Measurements from ENCODE around the gene F12. TPM values are rescaled to one million over a fixed set of nuclear protein-coding genes. Genes with fewer than 3 reads are reported as not detected.

Gene F12
- total and polyA plus RNA-seq, 2 of the 8 experiments (the other 6 are each of a cell fraction or from before 2014, with no cell fraction given), result 6.5 to 7.8 TPM

DNA sequence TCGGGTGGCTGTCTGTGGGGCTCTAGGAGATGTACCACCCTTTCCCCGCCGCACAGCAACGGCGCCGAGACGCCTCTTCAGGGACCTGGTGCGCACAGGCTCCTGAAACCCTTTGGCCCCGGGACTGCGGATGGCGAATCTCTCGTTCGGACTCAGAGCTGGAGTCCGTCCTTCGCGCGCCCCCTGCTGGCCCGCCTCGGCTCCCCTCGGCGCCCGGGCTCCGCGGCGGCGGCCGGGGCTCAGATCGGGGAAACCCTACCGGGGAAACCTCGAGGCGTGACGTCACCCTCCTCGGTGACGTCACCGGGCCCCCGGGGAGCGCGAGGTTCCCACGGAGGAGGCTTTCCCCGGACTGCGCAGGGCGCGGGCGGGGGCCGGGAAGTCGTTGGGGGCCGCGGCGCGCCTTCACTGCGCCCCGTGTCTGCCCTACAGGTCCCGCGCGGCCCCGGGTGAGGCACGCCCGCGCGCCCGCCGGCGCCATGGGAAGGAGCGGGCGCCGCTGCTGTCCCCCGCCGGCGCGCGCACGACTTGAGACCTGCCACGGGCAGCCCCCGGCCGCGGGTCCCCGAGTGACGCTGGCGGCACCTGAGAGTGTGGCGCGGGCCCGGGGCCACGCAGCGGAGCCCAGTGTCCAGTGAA is 45.2 kb upstream of the F12 start:
- Histone ChIP-seq H2AK5ac (ENCODE audit: low read depth, low read length) (no peak overlapping the region), H4K8ac (ENCODE audit: extremely low read depth, insufficient read depth, low read length) (peak overlapping the region; percentile 90), H2BK20ac (ENCODE audit: low read length) (no peak overlapping the region), H3K79me1 (ENCODE audit: low read depth, low read length) (no peaks in the 10 kb centered on the region; the same call in 1 of the 2 replicates), H2BK12ac (ENCODE audit: low read depth, low read length) (no peak overlapping the region), H4K5ac (ENCODE audit: insufficient read length, low read depth, low read length) (no peak overlapping the region), H3K4ac (replicated peaks; ENCODE audit: insufficient read length, low read depth, low read length) (no peak overlapping the region), H3K27ac (ENCODE audit: low read depth, low read length) (peak overlapping the region; percentile 86; the same call in 1 of the 2 replicates), H4K91ac (replicated peaks; ENCODE audit: insufficient read length, low read length) (peak overlapping the region; percentile 82), H3K4me2 (ENCODE audit: insufficient read depth in 1 of 2, low read depth in 2 of 2, low read length in 2 of 2) (peak overlapping the region; percentile 81 to 93), H2BK120ac (replicated peaks; ENCODE audit: low read depth, low read length) (no peak overlapping the region), H3K23ac (ENCODE audit: insufficient read length) (no peak overlapping the region), H3K9ac (replicated peaks in 1 of 4; ENCODE audit: extremely low read depth in 1 of 4, low read depth in 3 of 4, low read length in 3 of 4) (peak overlapping the region; percentile 39 to 96 (median 90); a peak in 6 of 7 replicates), H2BK15ac (ENCODE audit: low read length) (no peak overlapping the region), H3K56ac (replicated peaks; ENCODE audit: insufficient read length, low read depth, low read length) (no peak overlapping the region), H3K79me2 (ENCODE audit: control insufficient read depth in 1 of 2, insufficient read depth in 2 of 2, low read length in 2 of 2) (no peaks in the 10 kb centered on the region), H3K36me3 (ENCODE audit: control insufficient read depth in 2 of 4, insufficient read depth in 4 of 4, low read length in 3 of 4) (peaks cover 11 to 26% (median 23%) of the 10 kb centered on the region in 4 experiments; a peak in 7 of 8 replicates), H2AFZ (ENCODE audit: low read length) (no peak overlapping the region), H4K20me1 (replicated peaks in 1 of 2; ENCODE audit: control insufficient read depth in 1 of 2, insufficient read depth in 2 of 2, low read length in 2 of 2) (peaks cover 22 to 23% of the 10 kb centered on the region in 2 experiments), H3K27me3 (replicated peaks in 1 of 4; ENCODE audit: control insufficient read depth in 3 of 4, extremely low read depth in 1 of 4, insufficient read depth in 3 of 4, low read length in 3 of 4) (peaks cover 0 to 10% (median 8%) of the 10 kb centered on the region in 4 experiments; a peak in 2 of 7 replicates), H3K9me3 (ENCODE audit: insufficient read depth in 2 of 2, low read depth in 1 of 2, low read length in 1 of 2) (no peaks in the 10 kb centered on the region), H3K4me1 (replicated peaks in 1 of 4; ENCODE audit: control insufficient read depth in 3 of 4, insufficient read depth in 4 of 4, low read length in 3 of 4) (peaks cover 0 to 22% (median 10%) of the 10 kb centered on the region in 4 experiments; a peak in 6 of 7 replicates), H3K4me3 (ENCODE audit: extremely low read depth in 1 of 4, insufficient read depth in 2 of 4, low read depth in 3 of 4, low read length in 4 of 4) (peak overlapping the region; percentile 47 to 86 (median 81)), H3K23me2 (ENCODE audit: low read depth, low read length) (peaks cover 15% of the 10 kb centered on the region; the same call in 1 of the 2 replicates), H3K18ac (ENCODE audit: extremely low read depth, low read length) (peak overlapping the region; percentile 51; the same call in 1 of the 2 replicates), H2BK5ac (ENCODE audit: low read depth, low read length) (0 out of 2 replicates have a peak overlapping the region, but pooled peaks have one; percentile 66), H3K14ac (ENCODE audit: insufficient read length) (no peak overlapping the region)
- no peak for FAIRE-seq
- CTCF ChIA-PET (ENCODE audit: partially characterized antibody), result interaction anchor here (0.6 to 23.6 kb wide), 24 partner anchors 9 to 146 kb away, joined by 3 to 430 read pairs (median 7); partner anchors contain the start of genes F12, MXD3, PFN3 and PRR7
- peak in 1 of 2 experiments; percentile 98 for DNase-seq (ENCODE audit: low read depth in 1 of 2, low spot score in 2 of 2)
- POLR2A ChIA-PET (ENCODE audit: partially characterized antibody), result interaction anchor here (0.7 to 67.5 kb wide), 34 partner anchors 15 to 666 kb away, joined by 3 to 3349 read pairs (median 6); partner anchors contain the start of genes DBN1, DOK3, F12 and GRK6
- WGBS, 2 experiments (ENCODE audit: extremely low coverage in 1 of 2, insufficient coverage in 1 of 2, insufficient read length in 1 of 2, insufficient replicate concordance in 2 of 2, low coverage in 1 of 2, low lambda C conversion rate in 2 of 2, missing lambda C conversion rate in 1 of 2), result 1% methylated on average over 65 of the region's 84 CpGs; no CpG with 5 or more reads in 1 of the 2 experiments
- TF ChIP-seq KDM4A (IDR thresholded peaks at IDR 0.05; ENCODE audit: low read depth, low read length, severe bottlenecking) (peak; percentile 32), EP300 (IDR thresholded peaks at IDR 0.05; ENCODE audit: borderline replicate concordance in 1 of 2, low read depth in 2 of 2, low read length in 2 of 2) (peak in 1 of 2 experiments; percentile 67; a peak in 1 of 3 replicates), HDAC2 (IDR thresholded peaks at IDR 0.05; ENCODE audit: borderline replicate concordance in 1 of 2, low read depth in 2 of 2, low read length in 2 of 2) (no peak), ASH2L (IDR thresholded peaks at IDR 0.05; ENCODE audit: low read length) (no peak), CHD2 (IDR thresholded peaks at IDR 0.05; ENCODE audit: low read length) (no peak), JUN (IDR thresholded peaks at IDR 0.05; ENCODE audit: low read depth, low read length) (peak; percentile 78; the same call in 1 of the 2 replicates), POLR2A (IDR thresholded peaks at IDR 0.05; ENCODE audit: control extremely low read depth in 1 of 2, low read depth in 2 of 2, low read length in 2 of 2) (peak in 1 of 2 experiments; percentile 63; a peak in 1 of 3 replicates), BACH1 (IDR thresholded peaks at IDR 0.05; ENCODE audit: low read length) (peak; percentile 1; the same call in 1 of the 2 replicates), SIRT6 (IDR thresholded peaks at IDR 0.05; ENCODE audit: low read length) (no peak)
- TF ChIP-seq, protein P1, sequence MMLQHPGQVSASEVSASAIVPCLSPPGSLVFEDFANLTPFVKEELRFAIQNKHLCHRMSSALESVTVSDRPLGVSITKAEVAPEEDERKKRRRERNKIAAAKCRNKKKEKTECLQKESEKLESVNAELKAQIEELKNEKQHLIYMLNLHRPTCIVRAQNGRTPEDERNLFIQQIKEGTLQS (IDR thresholded peaks at IDR 0.05; ENCODE audit: insufficient read depth, low read depth, low read length), result 0 out of 2 replicates have a peak, but pooled peaks have one; percentile 5
